H9 (cell line): ENCODE data around the gene MGAT5. TPM values are rescaled to one million over a fixed set of nuclear protein-coding genes. Genes with fewer than 3 reads are reported as not detected.

Source experiments
- DNase-seq: peaks from one replicate; pipeline ENCODE4 v3.0.0-alpha.2; 2017
- H2AFZ ChIP-seq: one replicate; pipeline ENCODE4 v1.6.1; 2013; ENCODE audit warnings: mild to moderate bottlenecking, low read length, control low read depth, moderate library complexity
- H2AK5ac ChIP-seq: 2 replicates; pipeline ENCODE4 v1.6.1; 2013; ENCODE audit warnings: low read length, control low read depth, mixed read lengths; ENCODE audit not compliant: insufficient read length
- H2BK120ac ChIP-seq: one replicate; pipeline ENCODE4 v1.6.1; 2013; ENCODE audit warnings: low read depth, mild to moderate bottlenecking, low read length, control low read depth, inconsistent platforms; ENCODE audit not compliant: poor library complexity, severe bottlenecking
- H2BK12ac ChIP-seq: 2 replicates; pipeline ENCODE4 v1.6.1; 2013; ENCODE audit warnings: low read length, control low read depth, mixed read lengths, low read depth; ENCODE audit not compliant: insufficient read length
- H2BK15ac ChIP-seq: 2 replicates; pipeline ENCODE4 v1.6.1; 2013; ENCODE audit warnings: low read depth, low read length, control low read depth
- H2BK20ac ChIP-seq: one replicate; pipeline ENCODE4 v1.6.1; 2013; ENCODE audit warnings: low read depth, mild to moderate bottlenecking, low read length, control low read depth, inconsistent platforms; ENCODE audit not compliant: poor library complexity, severe bottlenecking
- H2BK5ac ChIP-seq: 2 replicates; pipeline ENCODE4 v1.6.1; 2013; ENCODE audit warnings: low read length, control low read depth, mixed read lengths; ENCODE audit not compliant: insufficient read length
- H3K14ac ChIP-seq: 2 replicates; pipeline ENCODE4 v1.6.1; 2013; ENCODE audit warnings: low read length, control low read depth; ENCODE audit not compliant: insufficient read depth
- H3K18ac ChIP-seq: 2 replicates; pipeline ENCODE4 v1.6.1; 2013; ENCODE audit warnings: low read depth, mild to moderate bottlenecking, mixed read lengths, low read length, control low read depth; ENCODE audit not compliant: insufficient read length
- H3K23ac ChIP-seq: 2 replicates; pipeline ENCODE4 v1.6.1; 2013; ENCODE audit warnings: low read length, control low read depth, mixed read lengths, low read depth; ENCODE audit not compliant: insufficient read length
- H3K23me2 ChIP-seq: 2 replicates; pipeline ENCODE4 v1.6.1; 2013; ENCODE audit warnings: low read depth, mild to moderate bottlenecking, mixed read lengths, low read length, control low read depth; ENCODE audit not compliant: insufficient read length, poor library complexity, severe bottlenecking
- H3K27ac ChIP-seq: 2 replicates; pipeline ENCODE4 v1.5.1; 2013; ENCODE audit warnings: low read length, control low read depth, mixed read lengths, low read depth; ENCODE audit not compliant: insufficient read length
- H3K27me3 ChIP-seq: 2 replicates; pipeline ENCODE4 v1.6.1; 2013; ENCODE audit warnings: low read length, control low read depth, inconsistent platforms; ENCODE audit not compliant: insufficient read depth
- H3K4ac ChIP-seq: 2 replicates; pipeline ENCODE4 v1.6.1; 2013; ENCODE audit warnings: low read depth, mild to moderate bottlenecking, control low read depth, inconsistent platforms, low read length, moderate library complexity
- H3K4me1 ChIP-seq: 2 replicates; pipeline ENCODE4 v1.6.1; 2013; ENCODE audit warnings: low read length, control low read depth, inconsistent platforms; ENCODE audit not compliant: insufficient read depth
- H3K4me2 ChIP-seq: 2 replicates; pipeline ENCODE4 v1.6.1; 2013; ENCODE audit warnings: low read length, control low read depth, mixed read lengths; ENCODE audit not compliant: insufficient read length, insufficient read depth
- H3K56ac ChIP-seq: 2 replicates; pipeline ENCODE4 v1.6.1; 2013; ENCODE audit warnings: low read depth, mild to moderate bottlenecking, mixed read lengths, low read length, control low read depth; ENCODE audit not compliant: insufficient read length
- H3K79me1 ChIP-seq: 2 replicates; pipeline ENCODE4 v1.6.1; 2013; ENCODE audit warnings: low read depth, mild to moderate bottlenecking, moderate library complexity, low read length, control low read depth, inconsistent platforms; ENCODE audit not compliant: insufficient read depth, poor library complexity, severe bottlenecking
- H3K79me2 ChIP-seq: 2 replicates; pipeline ENCODE4 v1.6.1; 2013; ENCODE audit warnings: low read length, control low read depth, inconsistent platforms; ENCODE audit not compliant: insufficient read depth
- H3K9ac ChIP-seq: 2 replicates; pipeline ENCODE4 v1.6.1; 2013; ENCODE audit warnings: low read length, control low read depth, mixed read lengths; ENCODE audit not compliant: insufficient read length; ENCODE audit errors: extremely low read depth
- H3K9me3 ChIP-seq: one replicate; pipeline ENCODE4 v1.6.1; 2013; ENCODE audit warnings: low read depth, low read length, inconsistent platforms; ENCODE audit not compliant: control insufficient read depth
- H3T11ph ChIP-seq: one replicate; pipeline ENCODE4 v1.6.1; 2013; ENCODE audit warnings: mild to moderate bottlenecking, low read length, control low read depth, inconsistent platforms
- H4K20me1 ChIP-seq: one replicate; pipeline ENCODE4 v1.6.1; 2013; ENCODE audit not compliant: control insufficient read depth, insufficient read length, insufficient read depth
- H4K5ac ChIP-seq: 2 replicates; pipeline ENCODE4 v1.6.1; 2013; ENCODE audit warnings: low read depth, mild to moderate bottlenecking, mixed read lengths, low read length, control low read depth; ENCODE audit not compliant: insufficient read length
- H4K8ac ChIP-seq: replicated peaks from 2 replicates; pipeline ENCODE4 v1.6.1; 2013; ENCODE audit warnings: low read length, control low read depth, mixed read lengths, low read depth; ENCODE audit not compliant: insufficient read length
- H4K91ac ChIP-seq: 2 replicates; pipeline ENCODE4 v1.6.1; 2013; ENCODE audit warnings: low read depth, mild to moderate bottlenecking, moderate library complexity, mixed read lengths, low read length, control low read depth; ENCODE audit not compliant: insufficient read length
- H3K27ac Mint-ChIP-seq, 3 experiments: 2 replicates in 2 of 3; 3 replicates in 1 of 3; pipeline ENCODE4 v1.8.0; 2020 to 2021; ENCODE audit warnings: mixed read lengths in 3 of 3, mild to moderate bottlenecking in 1 of 3, moderate library complexity in 1 of 3
- H3K27me3 Mint-ChIP-seq: 2 replicates; pipeline ENCODE4 v1.8.0; 2021; ENCODE audit warnings: low read depth, mild to moderate bottlenecking, moderate library complexity, mixed read lengths
- H3K36me3 Mint-ChIP-seq, 3 experiments: 2 replicates in 2 of 3; 3 replicates in 1 of 3; pipeline ENCODE4 v1.8.0; 2020 to 2021; ENCODE audit warnings: low read depth in 3 of 3, mixed read lengths in 3 of 3; ENCODE audit not compliant: insufficient read depth in 1 of 3
- H3K4me1 Mint-ChIP-seq, 2 experiments: 2 replicates each; pipeline ENCODE4 v1.8.0; 2020; ENCODE audit warnings: mixed read lengths in 2 of 2
- H3K4me3 Mint-ChIP-seq, 2 experiments: 2 replicates in 1 of 2; 3 replicates in 1 of 2; pipeline ENCODE4 v1.8.0; 2020 to 2021; ENCODE audit warnings: mild to moderate bottlenecking in 2 of 2, mixed read lengths in 2 of 2, moderate library complexity in 1 of 2
- H3K9me3 Mint-ChIP-seq, 2 experiments: 2 replicates in 1 of 2; 3 replicates in 1 of 2; pipeline ENCODE4 v1.8.0; 2020; ENCODE audit warnings: mild to moderate bottlenecking in 2 of 2, mixed read lengths in 2 of 2, moderate library complexity in 1 of 2
- WGBS: extraction: QIAGEN DNeasy Blood & Tissue Kit; methylation state at CpG from one replicate; pipeline ENCODE4 v1.1.7; 2013; ENCODE audit warnings: missing lambda C conversion rate, low lambda C conversion rate, mixed read lengths; ENCODE audit not compliant: insufficient read length; ENCODE audit errors: extremely low coverage; 5-methylcytosine and 5-hydroxymethylcytosine counted together
- total RNA-seq: library from RNA; stranded (reverse); gene quantifications from 2 replicates; pipeline ENCODE4 v1.2.1, GENCODE V29; 2021
- TF ChIP-seq, protein P1 (sequence below): fragments of 200-600 bp; sonication (generic); conservative IDR thresholded peaks from 3 replicates; pipeline ENCODE4 v1.8.0; 2021; ENCODE audit warnings: antibody characterized with exemption, mild to moderate bottlenecking

The MGAT5 gene
- total RNA-seq, 1 experiment from 2014 or later = 25.7 TPM

DNA sequence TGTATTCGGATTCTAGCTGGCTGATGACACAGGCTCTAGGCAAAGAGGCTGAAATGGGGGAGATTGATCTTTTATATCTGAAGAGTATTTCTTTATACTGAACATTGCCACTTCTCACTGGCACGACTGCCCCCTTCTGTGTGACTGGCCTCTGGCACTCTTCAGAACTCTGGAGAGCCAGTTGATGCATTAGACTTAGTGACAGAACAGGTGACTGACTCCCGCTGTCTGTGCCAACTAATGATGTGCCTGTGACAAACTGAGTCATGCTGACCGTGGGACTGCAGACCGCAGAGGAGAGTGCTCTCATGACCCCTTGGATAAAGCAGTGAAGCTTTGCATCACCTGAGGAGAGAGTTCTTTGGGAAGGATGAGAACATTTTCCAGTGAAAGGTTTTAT, 14.4 kb downstream of the MGAT5 start:
- Histone ChIP-seq H3K23me2 (no peaks in the 10 kb centered on the region), H3K4me2 (no peak overlapping the region), H2BK12ac (no peak overlapping the region), H4K91ac (no peak overlapping the region), H3K9me3 (no peaks in the 10 kb centered on the region), H3K18ac (no peak overlapping the region), H2BK5ac (no peak overlapping the region), H2AFZ (no peak overlapping the region), H3K79me1 (no peaks in the 10 kb centered on the region), H3K23ac (no peak overlapping the region), H3K4me1 (no peaks in the 10 kb centered on the region), H4K5ac (no peak overlapping the region), H3K9ac (no peak overlapping the region), H3K79me2 (no peaks in the 10 kb centered on the region), H2BK20ac (no peak overlapping the region), H2AK5ac (no peak overlapping the region), H2BK15ac (no peak overlapping the region), H3K27me3 (no peaks in the 10 kb centered on the region), H2BK120ac (no peak overlapping the region), H3K27ac (no peak overlapping the region), H4K20me1 (no peaks in the 10 kb centered on the region), H3K56ac (no peak overlapping the region), H3K4ac (no peak overlapping the region), H3T11ph (no peak overlapping the region), H4K8ac (no peak overlapping the region), H3K14ac (no peak overlapping the region)
- no peak overlapping the region for H3K27ac Mint-ChIP-seq
- no peaks in the 10 kb centered on the region for H3K9me3 Mint-ChIP-seq
- H3K4me3 Mint-ChIP-seq = no peak overlapping the region
- H3K4me1 Mint-ChIP-seq = no peaks in the 10 kb centered on the region
- WGBS = no CpG with 5 or more reads among the region's 5 CpGs
- no peaks in the 10 kb centered on the region; a peak in 2 of 7 replicates for H3K36me3 Mint-ChIP-seq
- no peaks in the 10 kb centered on the region; the same call in 1 of the 2 replicates for H3K27me3 Mint-ChIP-seq
- TF ChIP-seq, protein P1, sequence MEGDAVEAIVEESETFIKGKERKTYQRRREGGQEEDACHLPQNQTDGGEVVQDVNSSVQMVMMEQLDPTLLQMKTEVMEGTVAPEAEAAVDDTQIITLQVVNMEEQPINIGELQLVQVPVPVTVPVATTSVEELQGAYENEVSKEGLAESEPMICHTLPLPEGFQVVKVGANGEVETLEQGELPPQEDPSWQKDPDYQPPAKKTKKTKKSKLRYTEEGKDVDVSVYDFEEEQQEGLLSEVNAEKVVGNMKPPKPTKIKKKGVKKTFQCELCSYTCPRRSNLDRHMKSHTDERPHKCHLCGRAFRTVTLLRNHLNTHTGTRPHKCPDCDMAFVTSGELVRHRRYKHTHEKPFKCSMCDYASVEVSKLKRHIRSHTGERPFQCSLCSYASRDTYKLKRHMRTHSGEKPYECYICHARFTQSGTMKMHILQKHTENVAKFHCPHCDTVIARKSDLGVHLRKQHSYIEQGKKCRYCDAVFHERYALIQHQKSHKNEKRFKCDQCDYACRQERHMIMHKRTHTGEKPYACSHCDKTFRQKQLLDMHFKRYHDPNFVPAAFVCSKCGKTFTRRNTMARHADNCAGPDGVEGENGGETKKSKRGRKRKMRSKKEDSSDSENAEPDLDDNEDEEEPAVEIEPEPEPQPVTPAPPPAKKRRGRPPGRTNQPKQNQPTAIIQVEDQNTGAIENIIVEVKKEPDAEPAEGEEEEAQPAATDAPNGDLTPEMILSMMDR = no peak
- DNase-seq = no peak
